Fibroblast of the conjunctiva (primary cell): ENCODE measurements around the gene IPCEF1.

Experiments used
- DNase-seq: peaks from one replicate; pipeline ENCODE4 v3.0.0-alpha.2; 2010; ENCODE audit warnings: low read depth

Gene IPCEF1

DNA sequence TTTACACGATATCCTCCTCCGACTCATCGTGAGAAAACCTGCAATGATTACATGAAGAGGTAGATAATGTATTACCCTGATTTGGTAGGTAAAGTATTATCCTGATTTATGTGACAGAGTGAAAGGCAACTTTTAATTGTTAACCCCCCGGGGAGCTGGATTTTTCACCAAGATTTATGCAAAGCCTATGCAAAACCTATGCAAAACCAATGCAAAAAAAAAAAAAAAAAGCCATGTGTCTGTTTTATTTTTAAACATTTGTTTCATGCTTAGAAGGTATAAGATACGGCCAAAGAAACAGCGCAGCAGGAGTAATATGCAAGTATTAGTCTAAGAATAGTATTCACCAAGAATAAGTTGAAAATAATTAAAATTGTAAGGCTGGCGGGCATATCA, 109.9 kb downstream of the IPCEF1 start:
- no peak for DNase-seq

DNA sequence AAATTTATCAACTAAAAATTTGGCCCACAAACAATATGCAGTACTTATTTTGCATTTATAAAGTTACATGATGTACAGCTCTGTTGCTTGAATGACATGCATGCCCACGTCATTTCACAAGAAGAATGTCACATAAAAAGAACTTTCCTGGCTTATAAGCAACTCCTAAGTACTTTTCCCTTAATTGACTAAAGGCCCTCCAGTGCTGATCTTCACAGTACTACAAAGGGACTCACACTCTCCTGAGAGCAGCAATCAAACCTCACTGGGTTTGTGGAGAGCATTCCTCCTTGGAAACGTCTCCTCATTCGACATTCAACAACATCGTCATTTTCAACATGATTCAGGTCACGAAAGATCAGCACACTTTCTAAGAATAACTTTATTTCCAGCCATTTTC, 111.1 kb downstream of the IPCEF1 start:
- no peak for DNase-seq

DNA sequence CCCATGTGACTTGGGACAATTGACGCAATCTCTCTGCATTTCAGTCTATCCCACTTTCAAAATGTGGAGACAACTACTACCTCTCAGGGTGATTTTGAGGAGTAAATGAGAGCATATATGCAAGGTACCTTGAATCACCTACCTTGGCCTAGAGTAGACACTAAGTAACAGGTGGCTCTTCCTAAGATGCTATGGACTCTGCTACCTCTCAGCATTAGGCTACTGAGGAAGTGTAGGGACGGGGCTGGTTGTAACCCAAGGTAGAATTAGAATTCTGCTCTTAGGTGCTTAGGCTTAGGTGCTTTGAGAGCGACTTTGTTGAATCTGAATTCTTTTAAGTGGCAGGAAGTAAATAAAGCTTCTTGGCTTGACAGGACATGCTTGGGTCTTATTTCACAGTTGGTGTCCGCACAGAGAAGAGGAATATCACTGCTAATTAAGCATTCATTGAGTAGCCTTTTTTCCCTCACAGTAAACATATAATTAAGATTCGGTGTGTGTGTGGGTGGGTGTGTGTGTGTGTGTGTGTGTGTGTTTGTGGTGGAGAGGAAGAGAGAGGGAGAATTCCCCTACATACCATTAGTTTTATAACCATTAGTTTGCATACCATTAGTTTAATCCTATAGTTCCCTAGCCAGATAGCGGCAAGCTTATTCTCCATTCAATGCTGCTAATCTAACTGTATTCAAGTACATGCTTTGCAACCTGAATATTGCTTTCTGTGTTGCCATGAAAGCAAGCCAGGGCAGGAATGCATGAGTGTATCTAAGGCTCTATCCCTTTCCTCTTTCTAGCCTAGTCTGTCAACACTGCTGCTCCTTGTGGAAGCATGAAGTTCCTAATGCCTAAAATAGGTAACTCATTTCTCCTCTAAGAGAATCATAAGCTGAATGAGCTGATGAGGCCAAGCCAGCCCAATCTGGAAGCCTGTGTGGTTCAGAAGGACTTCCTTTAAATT, 112.5 kb downstream of the IPCEF1 start:
- DNase-seq = no peak

DNA sequence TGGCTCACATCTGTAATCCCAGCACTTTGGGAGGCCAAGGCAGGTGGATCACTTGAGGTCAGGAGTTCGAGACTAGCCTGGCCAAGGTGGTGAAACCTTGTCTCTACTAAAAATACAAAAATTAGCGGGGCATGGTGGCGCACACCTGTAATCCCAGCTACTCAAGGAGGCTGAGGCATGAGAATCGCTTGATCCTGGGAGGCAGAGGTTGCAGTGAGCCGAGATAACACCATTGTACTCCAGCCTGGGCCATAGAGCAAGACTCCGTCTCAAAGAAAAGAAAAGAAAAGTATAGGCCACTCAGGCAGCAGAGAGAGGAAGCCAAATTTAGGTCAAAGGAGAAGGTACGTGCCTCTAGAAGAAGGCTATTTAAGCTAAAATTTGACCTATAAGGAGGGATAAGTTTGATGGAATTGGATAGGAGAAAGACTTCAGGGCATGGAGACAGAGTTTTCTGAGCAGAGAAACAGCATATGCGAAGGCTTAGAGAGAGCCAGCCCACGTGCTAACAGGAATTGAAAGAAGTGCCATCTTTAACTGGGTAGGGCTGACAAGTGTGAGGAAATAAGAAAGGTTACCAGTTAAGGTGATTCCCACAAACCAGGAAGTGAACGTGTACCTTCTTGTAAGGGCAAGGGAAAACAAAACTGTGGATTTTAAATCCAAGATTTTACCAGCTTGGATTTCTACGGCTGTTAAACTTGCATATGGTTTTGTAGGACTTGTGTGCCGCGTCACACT, 113.8 kb downstream of the IPCEF1 start:
- DNase-seq = no peak

DNA sequence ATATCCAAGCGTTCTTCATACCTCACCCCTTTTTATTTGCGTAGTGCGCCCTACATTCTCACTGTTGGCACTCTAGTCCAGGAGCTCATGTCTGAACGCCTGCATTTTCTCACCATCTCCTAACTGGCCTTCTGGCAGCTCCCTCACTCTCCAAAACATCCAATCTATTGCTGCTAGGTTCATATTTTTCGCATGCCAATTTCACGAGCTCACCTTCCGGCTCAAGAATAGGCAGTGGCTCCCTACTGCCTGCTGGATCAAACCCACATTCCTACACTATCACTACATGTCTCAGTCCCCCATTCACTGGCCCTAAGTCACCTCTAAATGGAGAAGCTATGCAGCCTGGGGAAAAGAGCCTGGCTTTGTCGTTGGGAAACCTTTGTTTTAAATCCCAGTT, 115.0 kb downstream of the IPCEF1 start:
- no peak for DNase-seq

DNA sequence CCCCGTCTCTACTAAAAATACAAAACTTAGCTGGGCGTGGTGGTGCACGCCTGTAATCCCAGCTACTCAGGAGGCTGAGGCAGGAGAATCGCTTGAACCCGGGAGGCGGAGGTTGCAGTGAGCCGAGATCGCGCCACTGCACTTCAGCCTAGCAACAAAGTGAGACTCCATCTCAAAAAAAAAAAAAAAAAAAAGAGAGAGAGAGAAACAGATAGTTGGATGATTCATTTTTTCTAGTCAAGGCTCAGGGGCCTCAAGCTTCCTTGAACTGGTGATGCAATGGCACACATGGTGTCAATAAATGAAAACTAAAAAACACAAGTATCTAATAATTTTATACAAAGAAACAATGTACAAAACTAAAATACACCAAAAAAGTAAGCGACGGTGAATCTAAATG, 115.5 kb downstream of the IPCEF1 start:
- peak; percentile 52 for DNase-seq

DNA sequence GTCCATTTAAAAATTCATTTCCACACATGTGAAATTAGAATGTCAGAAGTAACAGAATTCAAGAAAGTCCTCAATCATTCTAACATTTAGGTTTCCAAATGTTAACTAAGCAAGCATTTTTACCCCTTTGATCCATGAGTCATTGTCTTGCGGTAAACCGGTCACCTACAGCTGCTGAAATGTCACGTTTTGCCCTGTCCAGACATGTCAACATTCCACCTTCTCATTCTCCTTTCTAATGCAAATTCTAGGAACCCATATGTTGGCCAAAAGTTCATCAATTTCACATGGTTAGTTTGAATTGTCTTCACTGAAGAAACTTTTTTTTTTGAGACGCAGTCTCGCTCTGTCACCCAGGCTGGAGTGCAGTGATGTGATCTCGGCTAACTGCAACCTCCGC, 117.2 kb downstream of the IPCEF1 start:
- no peak for DNase-seq

DNA sequence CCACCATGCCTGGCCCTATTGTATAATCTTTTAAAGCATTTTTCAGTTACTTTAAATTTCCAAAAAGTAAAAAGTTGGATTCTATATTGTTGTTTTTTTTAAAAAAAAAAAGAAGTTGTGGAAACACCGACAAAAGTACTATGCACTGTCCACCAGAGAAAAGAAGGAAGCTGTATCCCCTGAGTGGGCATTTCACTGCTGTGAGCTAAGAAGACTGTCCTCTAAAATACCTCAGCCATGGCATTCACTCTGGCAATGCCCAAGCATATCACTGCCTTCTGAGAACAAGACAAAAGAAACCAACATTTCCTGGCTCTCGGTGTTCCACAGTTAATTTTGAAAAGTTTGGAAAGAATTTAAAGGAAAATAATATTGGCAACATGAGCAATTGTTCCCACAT, 117.8 kb downstream of the IPCEF1 start:
- no peak for DNase-seq

DNA sequence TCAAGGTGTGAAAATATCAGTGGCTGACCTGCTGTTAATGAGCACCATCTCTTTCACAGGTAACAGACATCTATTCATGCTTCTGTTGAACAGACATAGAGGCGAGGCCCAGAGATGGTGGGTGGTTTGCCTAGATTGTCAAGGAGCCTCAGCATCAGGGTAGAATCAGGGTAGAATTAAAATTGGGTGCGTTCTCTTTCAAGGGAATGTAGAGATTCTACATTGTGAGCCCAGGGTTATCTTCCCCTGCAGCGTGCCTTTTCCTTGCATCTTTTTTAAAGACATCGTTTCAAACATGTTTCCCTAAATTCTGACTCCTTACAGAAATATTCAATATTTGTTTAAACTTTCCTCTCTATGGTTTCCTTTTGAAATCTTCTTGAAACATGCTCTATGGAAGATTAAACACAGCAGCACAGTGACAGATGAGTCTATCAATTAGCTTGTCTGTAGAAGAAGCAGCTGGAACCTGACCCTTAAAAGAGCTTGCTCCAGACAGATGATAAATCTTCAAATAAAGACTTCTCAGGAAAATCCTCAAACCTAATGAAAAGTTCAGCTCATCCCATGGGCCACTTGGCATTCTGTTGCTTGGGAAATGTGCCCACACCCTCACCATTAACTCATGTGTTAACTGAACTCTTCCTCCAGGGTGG, 119.8 kb downstream of the IPCEF1 start:
- DNase-seq = no peak

DNA sequence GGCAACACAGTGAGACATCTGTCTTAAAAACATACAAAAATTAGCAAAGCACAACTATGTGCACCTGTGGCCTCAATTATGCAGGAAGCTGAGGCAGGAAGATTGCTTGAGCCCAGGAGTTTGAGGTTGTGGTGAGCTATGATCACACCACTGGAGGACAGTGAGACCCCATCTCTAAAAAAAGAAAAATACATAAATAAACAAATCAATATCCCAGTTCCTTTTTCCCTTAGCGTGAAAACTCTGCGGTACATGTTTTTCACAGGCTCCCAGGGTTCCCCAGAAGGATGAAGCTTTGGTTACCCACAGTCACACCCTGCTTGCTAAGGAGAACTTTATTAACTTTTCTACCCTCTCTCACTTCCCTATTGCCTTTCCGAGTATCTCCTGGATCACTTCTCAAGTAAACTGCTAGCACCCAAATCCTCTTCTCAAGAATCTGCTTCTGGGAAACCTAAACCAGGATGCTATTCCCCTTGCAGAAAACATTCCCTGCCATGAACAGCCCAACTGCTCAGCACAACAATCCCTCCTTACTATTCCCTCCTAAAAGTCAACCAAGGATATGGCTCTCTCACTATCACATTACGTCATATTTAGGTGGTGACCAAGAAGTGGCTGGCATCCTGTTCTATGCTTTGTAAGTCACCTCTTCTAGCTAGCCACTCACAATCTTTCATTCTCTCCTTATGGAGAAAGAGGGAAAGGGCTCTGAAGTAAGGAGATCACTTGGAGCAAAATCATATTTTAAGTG, 122.4 kb downstream of the IPCEF1 start:
- DNase-seq = no peak

DNA sequence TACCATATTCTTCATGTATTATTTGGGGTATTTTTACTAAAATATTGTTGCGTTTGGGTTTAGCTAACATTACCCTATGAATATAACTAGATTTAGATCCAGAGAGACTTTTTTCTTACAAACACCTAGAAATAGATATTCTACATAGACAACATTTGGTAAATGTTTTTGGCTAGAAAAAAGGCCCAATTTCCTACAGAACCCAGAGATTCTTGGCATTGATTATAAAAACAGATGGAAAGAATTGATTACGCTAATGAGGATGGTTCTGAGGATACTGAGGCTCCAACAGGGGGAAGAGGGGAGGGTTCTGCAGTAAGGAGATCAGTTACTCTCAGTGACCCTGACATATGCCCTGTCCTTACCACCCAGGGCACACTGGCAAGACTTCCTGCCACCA, 123.2 kb downstream of the IPCEF1 start:
- no peak for DNase-seq

DNA sequence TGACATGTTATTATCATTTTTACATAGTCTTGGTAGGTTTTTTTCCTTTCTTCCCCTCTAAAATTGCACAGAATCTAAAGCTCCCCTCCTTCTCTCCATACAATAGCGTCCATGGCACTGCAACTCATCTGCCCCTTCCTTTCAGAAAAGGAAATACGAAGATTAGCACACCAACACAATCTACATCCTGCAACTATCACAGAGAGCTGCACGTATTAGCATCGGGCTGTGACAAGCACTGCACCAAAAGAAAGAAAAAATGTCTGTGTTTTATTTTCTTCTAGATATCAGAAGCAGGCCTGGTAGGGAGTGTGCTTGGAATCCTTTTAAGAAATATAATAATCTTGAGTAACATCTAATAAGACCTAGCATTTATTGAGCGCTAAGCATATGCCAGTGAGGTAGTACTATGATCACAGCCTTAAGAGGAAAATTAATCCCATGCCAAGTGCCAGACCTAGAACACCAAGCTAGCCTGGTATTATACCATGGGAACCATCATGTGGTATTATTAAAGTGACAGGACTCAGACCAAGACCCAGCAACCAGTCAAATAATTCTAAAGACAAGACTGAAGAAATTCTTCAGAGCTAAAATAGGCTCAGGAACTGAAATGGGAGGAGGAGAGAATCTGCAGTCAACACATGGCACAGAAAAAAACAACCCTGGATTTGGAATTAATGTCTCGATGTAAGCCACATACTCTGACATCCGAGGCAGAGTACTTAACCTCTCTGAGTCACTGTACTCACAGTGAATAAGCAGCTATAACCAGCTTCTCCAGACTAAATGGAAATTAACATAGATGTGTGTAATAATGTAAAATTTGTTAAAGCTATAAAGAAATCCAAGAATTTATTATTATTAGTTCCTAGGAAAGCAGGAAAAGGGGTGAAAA, 124.3 kb downstream of the IPCEF1 start:
- DNase-seq = no peak

DNA sequence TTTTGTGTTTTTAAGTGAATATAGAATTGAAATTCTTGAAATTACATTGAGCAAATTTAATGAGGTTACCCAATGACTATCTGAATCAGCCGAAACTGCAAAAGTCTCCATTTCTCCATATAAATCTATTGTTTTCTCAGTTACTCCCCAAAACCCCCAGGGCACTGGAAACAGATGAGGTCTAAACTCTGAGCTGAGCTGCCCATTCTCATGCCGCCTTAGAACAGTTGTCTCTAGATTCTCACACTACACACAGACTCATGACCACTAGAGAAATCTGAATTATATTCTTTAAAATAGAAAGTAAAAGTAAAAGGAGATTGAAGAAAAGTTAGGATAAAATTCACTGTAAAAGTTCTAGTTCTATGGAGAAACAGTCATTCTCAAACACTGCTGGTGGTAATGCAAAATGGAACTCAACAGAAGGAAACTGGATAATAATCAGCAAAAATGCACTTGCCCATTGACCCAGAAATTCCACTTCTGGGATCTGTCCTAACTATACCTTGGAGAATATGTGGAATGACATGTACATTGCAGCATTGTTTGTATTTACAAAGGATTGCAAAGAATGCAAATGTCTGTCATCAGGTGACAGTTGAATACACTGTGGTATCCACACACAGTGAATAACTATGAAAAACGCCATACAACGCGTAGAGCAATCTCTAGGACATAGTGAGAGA, 125.5 kb downstream of the IPCEF1 start:
- no peak for DNase-seq

DNA sequence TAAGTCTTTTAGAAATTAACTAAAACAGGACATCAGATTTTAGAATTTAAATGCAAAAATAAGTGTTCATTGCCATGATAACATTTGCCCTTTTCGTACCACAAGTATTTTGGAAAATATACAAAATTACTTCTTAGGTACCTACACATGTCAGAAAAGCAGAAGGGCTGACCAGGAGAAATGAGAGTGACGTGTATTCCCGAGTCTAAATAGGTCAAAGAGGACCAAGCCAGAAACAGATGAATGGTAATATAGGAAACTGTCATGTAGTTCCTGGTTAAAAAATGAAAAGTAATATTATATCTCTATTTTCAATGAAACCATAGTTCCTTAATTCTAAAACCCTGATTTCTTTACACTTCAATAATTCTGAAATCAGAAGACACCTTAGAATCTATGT, 126.2 kb downstream of the IPCEF1 start:
- no peak for DNase-seq

DNA sequence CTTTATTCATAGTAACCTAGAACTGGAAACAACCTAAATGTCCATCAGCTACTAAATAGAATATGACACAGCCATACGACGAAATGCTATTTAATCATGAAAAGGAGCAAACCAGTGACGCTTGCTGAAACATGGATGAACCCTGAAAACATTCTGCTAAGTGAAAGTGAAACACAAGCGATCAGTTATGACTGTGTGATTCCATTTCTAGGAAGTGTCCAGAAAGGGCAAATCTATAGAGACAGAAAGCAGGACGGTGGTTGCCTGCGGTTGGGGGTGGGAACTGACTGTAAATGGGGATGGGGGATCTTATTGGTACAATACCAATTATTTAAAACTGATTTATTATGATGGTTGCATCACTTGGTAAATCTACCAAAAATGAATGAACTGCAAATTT, 126.8 kb downstream of the IPCEF1 start:
- DNase-seq = no peak

DNA sequence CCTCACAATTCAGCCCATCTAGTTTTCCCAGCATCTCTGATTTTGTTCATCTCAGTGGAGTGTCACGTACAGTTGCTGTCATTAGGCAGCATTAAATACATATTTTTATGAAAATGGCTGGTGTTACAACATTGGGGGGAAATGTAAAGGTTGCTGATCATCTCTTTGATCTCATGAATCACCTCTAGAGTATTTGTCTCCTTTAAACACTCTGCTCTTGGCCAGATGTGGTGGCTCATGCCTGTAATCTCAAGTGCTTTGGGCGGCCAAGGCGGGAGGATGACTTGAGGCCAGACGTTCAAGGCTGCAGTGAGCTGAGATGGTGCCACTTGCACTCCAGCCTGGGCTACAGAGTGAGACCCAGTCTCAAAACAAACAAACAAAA, 128.1 kb downstream of the IPCEF1 start:
- no peak for DNase-seq

DNA sequence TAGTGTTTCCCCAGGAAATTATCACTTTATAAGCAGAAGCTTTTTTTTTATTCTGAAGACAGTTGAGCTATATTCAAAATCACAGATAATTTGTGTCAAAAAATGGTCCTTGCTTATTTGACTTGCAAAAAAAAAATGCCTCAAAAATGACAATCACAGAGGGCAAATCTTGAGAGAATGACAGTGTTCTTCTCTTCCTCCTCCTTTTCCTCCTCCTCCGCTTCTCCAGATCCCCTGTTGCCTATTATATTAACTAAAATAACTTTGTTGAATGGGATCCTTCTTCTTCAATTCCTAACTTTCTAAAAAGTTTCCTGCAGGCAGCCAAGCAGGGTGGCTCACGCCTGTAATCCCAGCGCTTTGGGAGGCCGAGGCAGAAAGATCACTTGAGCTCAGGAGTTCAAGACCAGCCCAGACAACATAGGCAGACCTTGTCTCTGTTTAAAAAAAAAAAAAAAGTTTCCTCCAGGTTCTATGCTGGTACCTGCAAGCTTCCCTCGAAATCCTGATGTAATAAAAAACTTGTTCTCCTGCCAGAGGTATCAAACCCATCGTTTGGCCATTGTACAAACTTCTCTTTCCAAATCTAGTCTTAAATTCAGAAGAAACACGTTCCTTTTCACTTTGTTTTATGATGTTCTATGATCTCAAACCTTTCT, 128.6 kb downstream of the IPCEF1 start:
- no peak for DNase-seq

DNA sequence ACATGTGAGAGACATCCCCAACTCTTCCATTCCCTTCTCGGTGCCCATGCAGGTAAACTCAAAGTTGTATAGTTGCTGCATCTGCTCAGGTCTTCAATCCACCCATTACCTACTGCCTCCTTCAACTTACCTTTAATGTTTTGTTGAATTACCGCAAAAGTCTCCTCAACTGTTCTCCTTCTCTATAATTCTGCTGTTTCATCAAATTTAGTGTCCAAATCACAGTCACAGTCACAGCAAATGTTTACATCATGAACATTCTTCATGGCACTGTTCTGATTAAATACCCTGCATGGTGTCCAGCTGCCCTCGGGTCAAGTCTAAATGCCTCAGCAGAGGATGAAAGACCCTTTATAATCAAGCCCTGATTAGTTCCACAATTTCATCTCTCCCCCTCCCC, 130.1 kb downstream of the IPCEF1 start:
- no peak for DNase-seq

DNA sequence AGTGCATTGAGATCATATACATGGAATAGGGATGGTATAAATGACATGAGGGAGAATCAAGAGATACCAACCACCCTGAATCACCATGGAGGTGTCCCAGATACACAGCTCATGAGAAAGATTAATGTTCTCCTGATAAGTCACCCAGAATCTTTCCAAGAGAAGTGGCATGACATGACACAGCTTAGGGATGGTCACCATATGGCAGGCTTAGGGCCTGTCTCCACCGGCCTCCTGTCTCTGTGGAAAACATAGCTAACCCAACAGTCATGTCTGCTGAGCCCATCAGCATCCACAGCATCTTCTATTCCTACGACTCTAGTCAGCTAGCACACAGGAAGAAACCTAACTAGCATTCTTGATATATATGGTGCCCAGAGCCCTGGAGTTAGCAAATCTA, 133.3 kb downstream of the IPCEF1 start:
- no peak for DNase-seq

DNA sequence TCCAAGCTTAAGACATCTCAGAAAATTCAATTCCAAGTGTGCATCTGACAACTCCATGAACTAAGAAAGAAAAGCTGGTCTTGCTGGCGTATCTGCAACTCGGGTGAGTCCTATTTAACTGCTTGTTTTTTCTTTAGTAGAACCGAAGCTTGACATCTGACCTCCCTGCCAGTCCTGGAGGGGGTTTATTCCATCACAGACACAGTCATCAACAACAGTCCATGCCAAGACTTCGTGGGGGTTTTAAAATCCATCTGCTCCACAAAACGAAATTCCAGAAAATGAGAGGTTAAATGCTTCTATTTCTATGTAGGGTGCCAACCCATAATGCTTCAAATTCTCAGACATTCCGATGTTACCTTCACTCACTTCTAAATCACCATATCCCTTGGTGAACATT, 133.9 kb downstream of the IPCEF1 start:
- DNase-seq = no peak
